Measurements from ENCODE around the gene RCHY1. TPM values are rescaled to one million over a fixed set of nuclear protein-coding genes. Genes with fewer than 3 reads are reported as not detected.
"Not testable (repeated sequence)": the region's sequence is repeated elsewhere in the genome, so short reads cannot be mapped to it uniquely, and the experiment has no call there.

The RCHY1 gene
- total RNA-seq, 8 experiments from 2014 or later, result 18.2 to 43.0 (median 31.7) TPM

- peak overlapping the region; percentile 59 to 94 (median 83) for H3K4me3 ChIP-seq
- 12 to 74% (median 21%) methylated on average over 1 to 3 of the region's 3 CpGs; no CpG with 5 or more reads in 1 of the 10 experiments for WGBS, 10 experiments
- H3K27ac ChIP-seq, result no peak overlapping the region
- no peak for ATAC-seq (replicated peaks in 6 of 8)
- peaks cover 13 to 21% of the 10 kb centered on the region in 2 donors for H3K4me1 ChIP-seq (replicated peaks in 1 of 2)
- in situ Hi-C loops (cut with MboI; ENCODE audit: low pct_unique_long_range_greater_than_20kb in 2 of 9, low sequenced_read_pairs in 9 of 9, unreplicated experiment in 9 of 9), result no loop called here
Measured at GRCh38 chr4:75511841-75512240, 2.4 kb downstream of the RCHY1 start.

- WGBS, 10 experiments, result 84 to 100% (median 100%) methylated on average over 1 to 3 of the region's 4 CpGs; no CpG with 5 or more reads in 1 of the 10 experiments
- H3K27ac ChIP-seq; H3K4me3 ChIP-seq; in situ Hi-C loops (cut with MboI; ENCODE audit: low pct_unique_long_range_greater_than_20kb in 2 of 9, low sequenced_read_pairs in 9 of 9, unreplicated experiment in 9 of 9); ATAC-seq (replicated peaks in 6 of 8): not testable (repeated sequence)
- peaks cover 9 to 13% of the 10 kb centered on the region in 2 donors for H3K4me1 ChIP-seq (replicated peaks in 1 of 2)
Measured at GRCh38 chr4:75509592-75509991, 4.6 kb downstream of the RCHY1 start.

DNA sequence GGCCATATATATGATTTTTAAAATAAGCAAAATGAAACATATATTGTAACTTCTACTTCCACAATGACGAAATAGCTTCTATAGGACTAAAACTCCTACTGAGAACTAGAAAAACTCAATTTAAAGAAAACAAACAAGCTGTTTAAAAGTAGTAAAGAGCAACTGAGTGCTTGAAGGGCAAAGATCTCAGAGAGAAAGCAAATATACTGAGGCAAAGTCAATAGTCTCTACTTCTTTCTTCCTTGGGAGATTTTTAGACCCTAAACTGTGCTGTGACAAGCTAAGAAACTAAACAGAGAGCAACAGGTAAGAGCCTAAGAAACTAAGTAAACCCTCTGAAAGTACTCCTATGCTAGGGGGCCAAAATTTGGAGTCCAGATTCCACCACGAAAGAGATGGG lies 8.6 kb downstream of the RCHY1 start:
- Histone ChIP-seq H3K4me1 (replicated peaks in 1 of 2) (no peaks in the 10 kb centered on the region), H3K27ac (no peak overlapping the region), H3K4me3 (no peak overlapping the region)
- no peak for ATAC-seq (replicated peaks in 6 of 8)
- in situ Hi-C loops (cut with MboI; ENCODE audit: low pct_unique_long_range_greater_than_20kb in 2 of 9, low sequenced_read_pairs in 9 of 9, unreplicated experiment in 9 of 9), result no loop called here
- 69 to 100% (median 95%) methylated on average over 1 to 2 of the region's 2 CpGs for WGBS, 10 experiments

DNA sequence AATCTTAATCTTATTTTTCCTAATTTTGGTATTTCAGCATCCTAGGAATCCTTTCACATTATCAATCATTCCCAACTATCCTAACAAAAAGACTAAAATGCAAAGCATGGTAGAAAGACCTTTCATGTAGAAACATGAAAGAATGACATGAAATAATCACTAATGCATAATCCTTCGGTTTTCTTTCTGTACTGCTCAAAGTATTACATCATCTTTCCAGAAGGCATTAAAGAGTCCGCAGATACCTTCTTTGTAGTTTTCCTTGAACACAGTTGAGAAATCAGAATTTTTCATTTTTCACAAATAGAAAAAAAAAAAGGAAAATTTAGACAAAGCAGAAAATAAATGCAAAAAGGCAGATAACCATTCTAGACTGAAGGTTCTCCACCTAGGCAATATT lies 11.5 kb downstream of the RCHY1 start:
- no peak overlapping the region for H3K27ac ChIP-seq
- in situ Hi-C loops (cut with MboI; ENCODE audit: low pct_unique_long_range_greater_than_20kb in 2 of 9, low sequenced_read_pairs in 9 of 9, unreplicated experiment in 9 of 9), result no loop called here

DNA sequence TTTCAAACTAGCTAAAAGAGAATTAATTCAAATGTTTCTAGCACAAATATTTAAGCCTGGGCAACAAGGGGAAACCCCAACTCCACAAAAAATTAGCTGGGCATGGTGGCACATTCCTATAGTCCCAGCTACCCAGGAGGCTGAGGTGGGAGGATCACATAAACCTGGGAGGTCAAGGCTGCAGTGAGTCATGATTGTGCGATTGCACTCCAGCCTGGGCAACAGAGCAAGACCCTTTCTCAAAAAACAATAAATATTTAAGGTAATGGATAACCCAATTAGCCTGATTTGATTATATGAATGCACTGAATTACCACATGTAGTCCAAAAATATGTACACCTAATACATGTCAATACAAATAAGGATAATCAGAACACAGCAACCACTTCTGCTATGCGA lies 14.3 kb downstream of the RCHY1 start:
- ATAC-seq (replicated peaks in 6 of 8), result no peak
- Histone ChIP-seq H3K4me1 (replicated peaks in 1 of 2) (no peaks in the 10 kb centered on the region), H3K4me3 (no peak overlapping the region), H3K27ac (no peak overlapping the region)
- in situ Hi-C loops (cut with MboI; ENCODE audit: low pct_unique_long_range_greater_than_20kb in 2 of 9, low sequenced_read_pairs in 9 of 9, unreplicated experiment in 9 of 9), result loop anchor here in 1 of 9 experiments (25.0 kb wide), 1 partner anchor 613 kb away; no protein-coding TSS in a partner anchor
- 94 to 100% (median 100%) methylated on average over 1 to 2 of the region's 2 CpGs; no CpG with 5 or more reads in 4 of the 10 experiments for WGBS, 10 experiments

More for the DNA sequence above, 11.5 kb downstream of the RCHY1 start:
- no peak for ATAC-seq (replicated peaks in 6 of 8)
- 86 to 100% (median 94%) methylated on average over 1 to 2 of the region's 2 CpGs for WGBS, 10 experiments
- no peak overlapping the region for H3K4me3 ChIP-seq
- H3K4me1 ChIP-seq (replicated peaks in 1 of 2), result no peaks in the 10 kb centered on the region

GRCh38 chr4:75498041-75498440 lies 16.2 kb downstream of the RCHY1 start:
- Histone ChIP-seq H3K4me1 (replicated peaks in 1 of 2) (no peaks in the 10 kb centered on the region), H3K27ac (no peak overlapping the region), H3K4me3 (no peak overlapping the region)
- WGBS, 10 experiments, result 86 to 100% (median 95%) methylated on average over 2 of the region's 2 CpGs
- no peak for ATAC-seq (replicated peaks in 6 of 8)
- in situ Hi-C loops (cut with MboI; ENCODE audit: low pct_unique_long_range_greater_than_20kb in 2 of 9, low sequenced_read_pairs in 9 of 9, unreplicated experiment in 9 of 9), result loop anchor here in 1 of 9 experiments (25.0 kb wide), 1 partner anchor 611 kb away; no protein-coding TSS in a partner anchor

DNA sequence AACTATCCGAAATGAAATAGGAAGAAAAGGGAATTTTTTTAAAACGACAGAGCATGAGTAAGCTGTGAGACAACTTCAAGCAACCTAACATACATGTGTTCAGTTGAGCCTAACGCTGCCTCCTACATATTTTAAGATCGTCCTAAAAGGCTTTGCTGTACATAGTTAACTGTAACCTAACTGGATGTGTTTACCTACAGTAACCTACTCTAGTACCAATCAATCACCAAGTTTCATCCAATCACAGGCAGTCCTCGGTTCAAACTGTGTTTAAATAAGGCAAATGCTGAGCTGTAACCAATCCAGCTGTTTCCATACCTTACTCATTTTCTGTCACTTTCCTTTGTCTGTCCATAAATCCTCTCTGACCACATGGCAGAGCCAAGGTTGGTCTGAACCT lies 17.1 kb downstream of the RCHY1 start:
- in situ Hi-C loops (cut with MboI; ENCODE audit: low pct_unique_long_range_greater_than_20kb in 2 of 9, low sequenced_read_pairs in 9 of 9, unreplicated experiment in 9 of 9), result loop anchor here in 1 of 9 experiments (25.0 kb wide), 1 partner anchor 610 kb away; no protein-coding TSS in a partner anchor
- ATAC-seq (replicated peaks in 6 of 8), result peak in 1 of 8 experiments; percentile 51
- WGBS, 10 experiments, result 17 to 100% (median 92%) methylated on average over 1 to 5 of the region's 5 CpGs; no CpG with 5 or more reads in 1 of the 10 experiments
- Histone ChIP-seq H3K4me1 (replicated peaks in 1 of 2) (no peaks in the 10 kb centered on the region), H3K4me3 (no peak overlapping the region), H3K27ac (no peak overlapping the region)

GRCh38 chr4:75496406-75496805 lies 17.8 kb downstream of the RCHY1 start:
- no peaks in the 10 kb centered on the region for H3K4me1 ChIP-seq (replicated peaks in 1 of 2)
- WGBS, 10 experiments, result 90 to 100% (median 100%) methylated on average over 1 to 2 of the region's 2 CpGs; no CpG with 5 or more reads in 4 of the 10 experiments
- no peak overlapping the region for H3K4me3 ChIP-seq
- ATAC-seq (replicated peaks in 6 of 8), result peak in 2 of 8 experiments; percentile 36 to 56
- in situ Hi-C loops (cut with MboI; ENCODE audit: low pct_unique_long_range_greater_than_20kb in 2 of 9, low sequenced_read_pairs in 9 of 9, unreplicated experiment in 9 of 9), result loop anchor here in 1 of 9 experiments (25.0 kb wide), 1 partner anchor 609 kb away; no protein-coding TSS in a partner anchor
- H3K27ac ChIP-seq, result no peak overlapping the region

GRCh38 chr4:75495476-75495875 lies 18.7 kb downstream of the RCHY1 start:
- H3K4me1 ChIP-seq (replicated peaks in 1 of 2), result no peaks in the 10 kb centered on the region
- 83 to 100% (median 95%) methylated on average over 1 to 2 of the region's 2 CpGs; no CpG with 5 or more reads in 1 of the 10 experiments for WGBS, 10 experiments
- H3K27ac ChIP-seq, result no peak overlapping the region
- in situ Hi-C loops (cut with MboI; ENCODE audit: low pct_unique_long_range_greater_than_20kb in 2 of 9, low sequenced_read_pairs in 9 of 9, unreplicated experiment in 9 of 9), result loop anchor here in 1 of 9 experiments (25.0 kb wide), 1 partner anchor 608 kb away; no protein-coding TSS in a partner anchor
- no peak overlapping the region for H3K4me3 ChIP-seq
- ATAC-seq (replicated peaks in 6 of 8), result no peak

- H3K4me3 ChIP-seq, result no peak overlapping the region
- ATAC-seq (replicated peaks in 6 of 8), result peak in 2 of 8 experiments; percentile 59 to 91
- in situ Hi-C loops (cut with MboI; ENCODE audit: low pct_unique_long_range_greater_than_20kb in 2 of 9, low sequenced_read_pairs in 9 of 9, unreplicated experiment in 9 of 9), result loop anchor here in 1 of 9 experiments (25.0 kb wide), 1 partner anchor 607 kb away; no protein-coding TSS in a partner anchor
- WGBS, 10 experiments, result 0 to 100% (median 97%) methylated on average over 1 of the region's 1 CpG; no CpG with 5 or more reads in 2 of the 10 experiments
- H3K4me1 ChIP-seq (replicated peaks in 1 of 2), result no peaks in the 10 kb centered on the region
- no peak overlapping the region for H3K27ac ChIP-seq
Measured at GRCh38 chr4:75494563-75494962, 19.6 kb downstream of the RCHY1 start.

DNA sequence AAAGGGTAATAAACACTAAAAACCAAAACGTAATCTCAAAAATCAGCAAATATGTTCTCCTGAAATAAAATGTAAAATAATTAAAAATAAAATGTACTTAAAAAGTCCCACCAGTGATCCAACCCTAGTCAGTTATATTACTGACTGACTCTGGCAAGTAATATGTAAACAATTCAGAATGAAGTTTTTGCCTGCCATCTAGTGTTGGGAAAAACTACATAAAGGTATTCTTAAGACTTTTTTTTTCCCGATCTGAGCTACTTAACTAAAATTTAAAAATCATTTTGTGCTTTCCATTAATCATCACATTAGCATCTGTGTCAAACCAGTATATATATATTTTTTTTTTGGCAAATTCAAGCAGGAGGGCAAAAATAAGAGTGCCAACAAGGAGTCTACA lies 24.0 kb downstream of the RCHY1 start:
- in situ Hi-C loops (cut with MboI; ENCODE audit: low pct_unique_long_range_greater_than_20kb in 2 of 9, low sequenced_read_pairs in 9 of 9, unreplicated experiment in 9 of 9), result loop anchor here in 1 of 9 experiments (25.0 kb wide), 1 partner anchor 603 kb away; no protein-coding TSS in a partner anchor
- Histone ChIP-seq H3K4me1 (replicated peaks in 1 of 2) (no peaks in the 10 kb centered on the region), H3K27ac (no peak overlapping the region), H3K4me3 (no peak overlapping the region)
- ATAC-seq (replicated peaks in 6 of 8), result peak in 1 of 8 experiments; percentile 24
- 47 to 100% (median 82%) methylated on average over 1 to 2 of the region's 2 CpGs for WGBS, 10 experiments

- no peak overlapping the region for H3K4me3 ChIP-seq
- no peak for ATAC-seq (replicated peaks in 6 of 8)
- WGBS, 10 experiments, result 33 to 86% (median 74%) methylated on average over 2 to 4 of the region's 4 CpGs; no CpG with 5 or more reads in 2 of the 10 experiments
- no peak overlapping the region for H3K27ac ChIP-seq
- in situ Hi-C loops (cut with MboI; ENCODE audit: low pct_unique_long_range_greater_than_20kb in 2 of 9, low sequenced_read_pairs in 9 of 9, unreplicated experiment in 9 of 9), result loop anchor here in 1 of 9 experiments (25.0 kb wide), 1 partner anchor 597 kb away; no protein-coding TSS in a partner anchor
- H3K4me1 ChIP-seq (replicated peaks in 1 of 2), result no peaks in the 10 kb centered on the region
Measured at GRCh38 chr4:75484190-75484589, 30.0 kb downstream of the RCHY1 start.

DNA sequence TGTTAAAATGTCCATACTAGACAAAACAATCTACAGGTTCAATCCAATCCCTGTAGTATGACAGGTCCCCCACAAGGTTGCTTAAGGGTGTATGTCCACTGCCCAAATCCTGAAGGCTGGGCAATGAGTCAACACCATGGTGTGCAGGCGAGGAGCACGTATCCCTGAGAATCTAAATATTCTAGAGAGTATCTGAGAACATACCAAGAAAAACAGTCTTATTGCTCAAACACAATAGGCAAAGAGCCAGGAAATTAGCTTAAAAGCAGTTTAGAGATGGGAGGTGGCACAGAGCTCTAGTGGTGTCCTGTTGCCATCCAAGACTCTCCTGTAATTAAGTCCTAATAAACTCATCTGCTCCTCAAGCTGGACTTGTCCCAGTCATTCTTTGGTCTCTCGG lies 37.0 kb downstream of the RCHY1 start:
- no peak overlapping the region for H3K27ac ChIP-seq
- H3K4me3 ChIP-seq, result no peak overlapping the region
- in situ Hi-C loops (cut with MboI; ENCODE audit: low pct_unique_long_range_greater_than_20kb in 2 of 9, low sequenced_read_pairs in 9 of 9, unreplicated experiment in 9 of 9), result loop anchor here in 1 of 9 experiments (25.0 kb wide), 1 partner anchor 590 kb away; no protein-coding TSS in a partner anchor
- WGBS, 10 experiments, result 89 to 100% (median 100%) methylated on average over 1 to 3 of the region's 3 CpGs
- ATAC-seq (replicated peaks in 6 of 8), result no peak
- no peaks in the 10 kb centered on the region for H3K4me1 ChIP-seq (replicated peaks in 1 of 2)
